ENCODE measurements around the gene OVCH1.
"Not testable (repeated sequence)": the region's sequence is repeated elsewhere in the genome, so short reads cannot be mapped to it uniquely, and the experiment has no call there.

The OVCH1 gene

GRCh38 chr12:29438752-29439408 lies 58.6 kb downstream of the OVCH1 start:
- Histone ChIP-seq H3K4me3 (IDR thresholded peaks at IDR 0.05; ENCODE audit: insufficient read depth, low read depth, low read length) (no peak overlapping the region), H3K27ac (no peak overlapping the region), H3K9ac (no peak overlapping the region), H3K36me3 (ENCODE audit: insufficient read depth) (no peaks in the 10 kb centered on the region), H4K20me1 (ENCODE audit: insufficient read depth) (no peaks in the 10 kb centered on the region), H3K4me1 (ENCODE audit: low read depth, poor library complexity, severe bottlenecking) (no peaks in the 10 kb centered on the region), H3K79me2 (ENCODE audit: insufficient read depth, low read depth) (no peaks in the 10 kb centered on the region), H3K27me3 (ENCODE audit: insufficient read depth, low read depth) (no peaks in the 10 kb centered on the region), H3K4me2 (no peak overlapping the region), H2AFZ (ENCODE audit: low read depth) (no peak overlapping the region)
- TF ChIP-seq CTCF (conservative IDR thresholded peaks at IDR 0.05; ENCODE audit: low read depth, low read length): no peak

GRCh38 chr12:29437575-29437974 lies 59.9 kb downstream of the OVCH1 start:
- no peaks in the 10 kb centered on the region for H3K79me2 ChIP-seq (ENCODE audit: insufficient read depth, low read depth)

GRCh38 chr12:29436815-29437214 lies 60.7 kb downstream of the OVCH1 start:
- not testable (repeated sequence) for H3K9ac ChIP-seq; H3K4me3 ChIP-seq (IDR thresholded peaks at IDR 0.05; ENCODE audit: insufficient read depth, low read depth, low read length); H3K27me3 ChIP-seq (ENCODE audit: insufficient read depth, low read depth); H3K4me2 ChIP-seq; H4K20me1 ChIP-seq (ENCODE audit: insufficient read depth); H3K36me3 ChIP-seq (ENCODE audit: insufficient read depth); H2AFZ ChIP-seq (ENCODE audit: low read depth); H3K27ac ChIP-seq; H3K79me2 ChIP-seq (ENCODE audit: insufficient read depth, low read depth); H3K4me1 ChIP-seq (ENCODE audit: low read depth, poor library complexity, severe bottlenecking)

More at GRCh38 chr12:29437575-29437974, 59.9 kb downstream of the OVCH1 start:
- TF ChIP-seq CTCF (conservative IDR thresholded peaks at IDR 0.05; ENCODE audit: low read depth, low read length): no peak
- Histone ChIP-seq H3K4me1 (ENCODE audit: low read depth, poor library complexity, severe bottlenecking) (no peaks in the 10 kb centered on the region), H3K4me2 (no peak overlapping the region), H3K36me3 (ENCODE audit: insufficient read depth) (no peaks in the 10 kb centered on the region), H3K4me3 (IDR thresholded peaks at IDR 0.05; ENCODE audit: insufficient read depth, low read depth, low read length) (no peak overlapping the region), H3K9ac (no peak overlapping the region), H3K27ac (no peak overlapping the region), H4K20me1 (ENCODE audit: insufficient read depth) (no peaks in the 10 kb centered on the region), H2AFZ (ENCODE audit: low read depth) (no peak overlapping the region), H3K27me3 (ENCODE audit: insufficient read depth, low read depth) (no peaks in the 10 kb centered on the region)

- Histone ChIP-seq H3K4me2 (no peak overlapping the region), H3K4me3 (IDR thresholded peaks at IDR 0.05; ENCODE audit: insufficient read depth, low read depth, low read length) (no peak overlapping the region), H3K9ac (no peak overlapping the region), H2AFZ (ENCODE audit: low read depth) (no peak overlapping the region), H3K4me1 (ENCODE audit: low read depth, poor library complexity, severe bottlenecking) (no peaks in the 10 kb centered on the region), H3K27ac (no peak overlapping the region), H4K20me1 (ENCODE audit: insufficient read depth) (no peaks in the 10 kb centered on the region), H3K27me3 (ENCODE audit: insufficient read depth, low read depth) (no peaks in the 10 kb centered on the region), H3K36me3 (ENCODE audit: insufficient read depth) (no peaks in the 10 kb centered on the region), H3K79me2 (ENCODE audit: insufficient read depth, low read depth) (no peaks in the 10 kb centered on the region)
- no peak for TF ChIP-seq CTCF (conservative IDR thresholded peaks at IDR 0.05; ENCODE audit: low read depth, low read length)
Observed at GRCh38 chr12:29431513-29431912, 66.0 kb downstream of the OVCH1 start.

GRCh38 chr12:29430716-29431044 lies 66.8 kb downstream of the OVCH1 start:
- Histone ChIP-seq H3K4me2 (no peak overlapping the region), H3K4me1 (ENCODE audit: low read depth, poor library complexity, severe bottlenecking) (no peaks in the 10 kb centered on the region), H3K27ac (no peak overlapping the region), H3K4me3 (IDR thresholded peaks at IDR 0.05; ENCODE audit: insufficient read depth, low read depth, low read length) (no peak overlapping the region), H3K27me3 (ENCODE audit: insufficient read depth, low read depth) (no peaks in the 10 kb centered on the region), H3K9ac (no peak overlapping the region), H3K79me2 (ENCODE audit: insufficient read depth, low read depth) (no peaks in the 10 kb centered on the region), H4K20me1 (ENCODE audit: insufficient read depth) (no peaks in the 10 kb centered on the region), H2AFZ (ENCODE audit: low read depth) (no peak overlapping the region), H3K36me3 (ENCODE audit: insufficient read depth) (no peaks in the 10 kb centered on the region)
- no peak for TF ChIP-seq CTCF (conservative IDR thresholded peaks at IDR 0.05; ENCODE audit: low read depth, low read length)

Data from KMS-11 (cell line).